NCI-H774 (cell line): Measurements from ENCODE around the gene HDLBP.
"Not testable (repeated sequence)": the region's sequence is repeated elsewhere in the genome, so short reads cannot be mapped to it uniquely, and the experiment has no call there.

Experiments used
- DNase-seq: peaks from one replicate; lab custom pipeline; 2025; lab: John Stamatoyannopoulos, UW

Gene HDLBP

GRCh38 chr2:241308267-241308666 is 7.2 kb downstream of the HDLBP start:
- DNase-seq, result no peak

GRCh38 chr2:241307055-241307454 is 8.4 kb downstream of the HDLBP start:
- no peak for DNase-seq

GRCh38 chr2:241304039-241304670 is 11.3 kb downstream of the HDLBP start:
- DNase-seq, result no peak

GRCh38 chr2:241302759-241303651 is 12.5 kb downstream of the HDLBP start:
- DNase-seq, result no peak

- no peak for DNase-seq
Observed at GRCh38 chr2:241302083-241302482, 13.4 kb downstream of the HDLBP start.

- no peak for DNase-seq
Observed at GRCh38 chr2:241300000-241300399, 15.5 kb downstream of the HDLBP start.

GRCh38 chr2:241298673-241299072 is 16.8 kb downstream of the HDLBP start:
- DNase-seq, result no peak

- no peak for DNase-seq
Observed at GRCh38 chr2:241296767-241297166, 18.7 kb downstream of the HDLBP start.

- no peak for DNase-seq
Observed at GRCh38 chr2:241295326-241296095, 20.0 kb downstream of the HDLBP start.

- DNase-seq, result not testable (repeated sequence)
Observed at GRCh38 chr2:241293378-241293797, 22.1 kb downstream of the HDLBP start.

GRCh38 chr2:241291977-241292376 is 23.5 kb downstream of the HDLBP start:
- DNase-seq, result no peak

- DNase-seq, result no peak
Observed at GRCh38 chr2:241291153-241291552, 24.3 kb downstream of the HDLBP start.

- no peak for DNase-seq
Observed at GRCh38 chr2:241289597-241289996, 25.9 kb downstream of the HDLBP start.

GRCh38 chr2:241289053-241289452 is 26.4 kb downstream of the HDLBP start:
- DNase-seq, result no peak

GRCh38 chr2:241288324-241288888 is 27.1 kb downstream of the HDLBP start:
- DNase-seq, result no peak

- DNase-seq, result no peak
Observed at GRCh38 chr2:241286348-241287090, 29.0 kb downstream of the HDLBP start.

GRCh38 chr2:241285596-241285995 is 29.9 kb downstream of the HDLBP start:
- no peak for DNase-seq

GRCh38 chr2:241282555-241282954 is 32.9 kb downstream of the HDLBP start:
- DNase-seq, result no peak

- no peak for DNase-seq
Observed at GRCh38 chr2:241280291-241280690, 35.2 kb downstream of the HDLBP start.

- no peak for DNase-seq
Observed at GRCh38 chr2:241279828-241280227, 35.6 kb downstream of the HDLBP start.

GRCh38 chr2:241279413-241279812 is 36.1 kb downstream of the HDLBP start:
- DNase-seq, result no peak

GRCh38 chr2:241278306-241278705 is 37.2 kb downstream of the HDLBP start:
- not testable (repeated sequence) for DNase-seq
